ENCODE data around the gene TPSB2.

TPSB2 gene

DNA sequence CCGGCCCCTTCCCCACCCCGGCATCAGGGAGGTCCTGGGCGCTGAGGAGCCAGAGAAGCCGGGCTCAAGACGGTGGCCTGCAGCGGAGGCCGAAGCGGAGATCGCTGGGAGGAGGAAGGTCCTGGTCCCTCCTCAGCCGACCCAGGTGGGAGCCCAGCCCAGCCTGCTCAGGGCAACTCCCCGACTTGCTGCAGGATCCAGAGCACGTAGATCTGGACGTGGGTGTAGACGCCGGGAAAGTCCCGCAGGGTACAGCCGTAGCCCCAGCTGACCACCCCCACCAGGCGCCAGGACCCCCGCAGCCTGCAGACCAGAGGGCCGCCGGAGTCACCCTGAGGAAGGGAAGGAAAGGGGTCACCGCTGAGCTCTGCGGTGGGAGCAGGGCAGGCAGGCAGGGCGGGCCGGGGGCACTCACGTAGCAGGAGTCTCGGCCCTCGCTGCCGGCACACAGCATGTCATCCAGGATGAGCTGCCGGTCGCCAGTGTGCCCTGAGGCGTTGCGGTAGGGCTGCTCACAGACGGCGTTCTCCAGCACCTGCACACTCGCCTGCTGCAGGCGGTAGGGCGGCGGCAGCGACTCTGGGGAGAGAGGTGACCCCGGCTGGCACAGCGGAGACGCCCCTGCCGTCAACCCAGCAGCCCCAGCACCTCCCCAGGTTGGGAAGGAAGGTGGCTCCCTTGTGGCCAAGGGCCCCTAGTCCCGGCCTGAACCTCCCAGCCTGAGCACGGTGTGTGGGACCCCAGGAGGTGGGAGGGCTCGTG lies 31.3 kb upstream of the TPSB2 start:
- TF ChIP-seq OSR1 (CRISPR knock-in tag; IDR thresholded peaks at IDR 0.05) (no peak), PPARA (CRISPR knock-in tag; IDR thresholded peaks at IDR 0.05; ENCODE audit: borderline replicate concordance) (no peak), SNAI2 (CRISPR knock-in tag; IDR thresholded peaks at IDR 0.05) (no peak)
- TF ChIP-seq, protein P1, sequence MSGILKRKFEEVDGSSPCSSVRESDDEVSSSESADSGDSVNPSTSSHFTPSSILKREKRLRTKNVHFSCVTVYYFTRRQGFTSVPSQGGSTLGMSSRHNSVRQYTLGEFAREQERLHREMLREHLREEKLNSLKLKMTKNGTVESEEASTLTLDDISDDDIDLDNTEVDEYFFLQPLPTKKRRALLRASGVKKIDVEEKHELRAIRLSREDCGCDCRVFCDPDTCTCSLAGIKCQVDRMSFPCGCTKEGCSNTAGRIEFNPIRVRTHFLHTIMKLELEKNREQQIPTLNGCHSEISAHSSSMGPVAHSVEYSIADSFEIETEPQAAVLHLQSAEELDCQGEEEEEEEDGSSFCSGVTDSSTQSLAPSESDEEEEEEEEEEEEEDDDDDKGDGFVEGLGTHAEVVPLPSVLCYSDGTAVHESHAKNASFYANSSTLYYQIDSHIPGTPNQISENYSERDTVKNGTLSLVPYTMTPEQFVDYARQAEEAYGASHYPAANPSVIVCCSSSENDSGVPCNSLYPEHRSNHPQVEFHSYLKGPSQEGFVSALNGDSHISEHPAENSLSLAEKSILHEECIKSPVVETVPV (CRISPR knock-in tag; IDR thresholded peaks at IDR 0.05) = no peak
- TF ChIP-seq, protein P2, sequence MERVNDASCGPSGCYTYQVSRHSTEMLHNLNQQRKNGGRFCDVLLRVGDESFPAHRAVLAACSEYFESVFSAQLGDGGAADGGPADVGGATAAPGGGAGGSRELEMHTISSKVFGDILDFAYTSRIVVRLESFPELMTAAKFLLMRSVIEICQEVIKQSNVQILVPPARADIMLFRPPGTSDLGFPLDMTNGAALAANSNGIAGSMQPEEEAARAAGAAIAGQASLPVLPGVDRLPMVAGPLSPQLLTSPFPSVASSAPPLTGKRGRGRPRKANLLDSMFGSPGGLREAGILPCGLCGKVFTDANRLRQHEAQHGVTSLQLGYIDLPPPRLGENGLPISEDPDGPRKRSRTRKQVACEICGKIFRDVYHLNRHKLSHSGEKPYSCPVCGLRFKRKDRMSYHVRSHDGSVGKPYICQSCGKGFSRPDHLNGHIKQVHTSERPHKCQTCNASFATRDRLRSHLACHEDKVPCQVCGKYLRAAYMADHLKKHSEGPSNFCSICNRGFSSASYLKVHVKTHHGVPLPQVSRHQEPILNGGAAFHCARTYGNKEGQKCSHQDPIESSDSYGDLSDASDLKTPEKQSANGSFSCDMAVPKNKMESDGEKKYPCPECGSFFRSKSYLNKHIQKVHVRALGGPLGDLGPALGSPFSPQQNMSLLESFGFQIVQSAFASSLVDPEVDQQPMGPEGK (CRISPR knock-in tag; IDR thresholded peaks at IDR 0.05; ENCODE audit: borderline replicate concordance) = no peak
- ATAC-seq = no peak

DNA sequence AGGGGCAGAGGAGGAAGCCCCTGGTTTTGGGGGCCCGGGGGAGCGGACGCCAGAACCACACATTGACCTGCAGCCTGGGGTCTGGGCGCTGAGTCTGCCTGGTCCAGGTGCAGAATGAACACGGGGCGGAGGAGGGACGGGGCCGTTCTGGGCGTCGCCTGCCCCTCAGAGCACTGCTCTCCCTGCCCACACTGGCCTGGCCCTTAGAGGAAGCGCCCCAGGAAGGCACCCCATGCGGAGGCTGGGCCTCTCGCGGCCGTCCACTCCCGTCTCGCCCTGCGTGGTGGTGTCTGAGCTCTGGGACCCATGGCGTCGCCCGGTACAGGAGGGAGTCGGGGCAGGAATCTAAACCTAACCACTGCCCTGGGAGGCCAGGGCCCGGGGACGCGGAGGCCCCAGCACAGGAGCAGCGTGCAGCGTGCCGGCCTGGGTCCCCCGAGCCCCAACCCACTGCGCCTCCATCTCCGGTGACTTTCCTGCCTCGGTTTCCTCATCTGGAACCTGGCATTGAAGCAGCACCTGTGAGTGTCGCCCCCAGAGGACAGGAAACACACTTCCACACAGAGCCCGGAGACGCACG lies 30.2 kb upstream of the TPSB2 start:
- TF ChIP-seq TOX (CRISPR knock-in tag; IDR thresholded peaks at IDR 0.05; ENCODE audit: borderline replicate concordance) (no peak), BACH2 (CRISPR knock-in tag; IDR thresholded peaks at IDR 0.05; ENCODE audit: borderline replicate concordance) (no peak), SNAI2 (CRISPR knock-in tag; IDR thresholded peaks at IDR 0.05) (no peak), ARNTL (CRISPR knock-in tag; IDR thresholded peaks at IDR 0.05; ENCODE audit: borderline replicate concordance, low read depth) (no peak), OSR1 (CRISPR knock-in tag; IDR thresholded peaks at IDR 0.05) (no peak), ISL1 (CRISPR knock-in tag; IDR thresholded peaks at IDR 0.05) (no peak), TCF4 (CRISPR knock-in tag; IDR thresholded peaks at IDR 0.05; ENCODE audit: borderline replicate concordance) (no peak), ZFP30 (CRISPR knock-in tag; IDR thresholded peaks at IDR 0.05) (no peak), ZNF70 (CRISPR knock-in tag; IDR thresholded peaks at IDR 0.05) (no peak), ZNF8 (CRISPR knock-in tag; IDR thresholded peaks at IDR 0.05) (no peak), CSDC2 (CRISPR knock-in tag; IDR thresholded peaks at IDR 0.05) (no peak)
- TF ChIP-seq, protein P3, sequence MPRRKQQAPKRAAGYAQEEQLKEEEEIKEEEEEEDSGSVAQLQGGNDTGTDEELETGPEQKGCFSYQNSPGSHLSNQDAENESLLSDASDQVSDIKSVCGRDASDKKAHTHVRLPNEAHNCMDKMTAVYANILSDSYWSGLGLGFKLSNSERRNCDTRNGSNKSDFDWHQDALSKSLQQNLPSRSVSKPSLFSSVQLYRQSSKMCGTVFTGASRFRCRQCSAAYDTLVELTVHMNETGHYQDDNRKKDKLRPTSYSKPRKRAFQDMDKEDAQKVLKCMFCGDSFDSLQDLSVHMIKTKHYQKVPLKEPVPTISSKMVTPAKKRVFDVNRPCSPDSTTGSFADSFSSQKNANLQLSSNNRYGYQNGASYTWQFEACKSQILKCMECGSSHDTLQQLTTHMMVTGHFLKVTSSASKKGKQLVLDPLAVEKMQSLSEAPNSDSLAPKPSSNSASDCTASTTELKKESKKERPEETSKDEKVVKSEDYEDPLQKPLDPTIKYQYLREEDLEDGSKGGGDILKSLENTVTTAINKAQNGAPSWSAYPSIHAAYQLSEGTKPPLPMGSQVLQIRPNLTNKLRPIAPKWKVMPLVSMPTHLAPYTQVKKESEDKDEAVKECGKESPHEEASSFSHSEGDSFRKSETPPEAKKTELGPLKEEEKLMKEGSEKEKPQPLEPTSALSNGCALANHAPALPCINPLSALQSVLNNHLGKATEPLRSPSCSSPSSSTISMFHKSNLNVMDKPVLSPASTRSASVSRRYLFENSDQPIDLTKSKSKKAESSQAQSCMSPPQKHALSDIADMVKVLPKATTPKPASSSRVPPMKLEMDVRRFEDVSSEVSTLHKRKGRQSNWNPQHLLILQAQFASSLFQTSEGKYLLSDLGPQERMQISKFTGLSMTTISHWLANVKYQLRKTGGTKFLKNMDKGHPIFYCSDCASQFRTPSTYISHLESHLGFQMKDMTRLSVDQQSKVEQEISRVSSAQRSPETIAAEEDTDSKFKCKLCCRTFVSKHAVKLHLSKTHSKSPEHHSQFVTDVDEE (CRISPR knock-in tag; IDR thresholded peaks at IDR 0.05) = no peak
- TF ChIP-seq, protein P2 (CRISPR knock-in tag; IDR thresholded peaks at IDR 0.05; ENCODE audit: borderline replicate concordance) = no peak
- TF ChIP-seq, protein P1 (CRISPR knock-in tag; IDR thresholded peaks at IDR 0.05) = no peak
- TF ChIP-seq, protein P4, sequence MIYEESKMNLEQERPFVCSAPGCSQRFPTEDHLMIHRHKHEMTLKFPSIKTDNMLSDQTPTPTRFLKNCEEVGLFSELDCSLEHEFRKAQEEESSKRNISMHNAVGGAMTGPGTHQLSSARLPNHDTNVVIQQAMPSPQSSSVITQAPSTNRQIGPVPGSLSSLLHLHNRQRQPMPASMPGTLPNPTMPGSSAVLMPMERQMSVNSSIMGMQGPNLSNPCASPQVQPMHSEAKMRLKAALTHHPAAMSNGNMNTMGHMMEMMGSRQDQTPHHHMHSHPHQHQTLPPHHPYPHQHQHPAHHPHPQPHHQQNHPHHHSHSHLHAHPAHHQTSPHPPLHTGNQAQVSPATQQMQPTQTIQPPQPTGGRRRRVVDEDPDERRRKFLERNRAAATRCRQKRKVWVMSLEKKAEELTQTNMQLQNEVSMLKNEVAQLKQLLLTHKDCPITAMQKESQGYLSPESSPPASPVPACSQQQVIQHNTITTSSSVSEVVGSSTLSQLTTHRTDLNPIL (CRISPR knock-in tag; IDR thresholded peaks at IDR 0.05; ENCODE audit: low read depth) = no peak
- no peak for ATAC-seq

DNA sequence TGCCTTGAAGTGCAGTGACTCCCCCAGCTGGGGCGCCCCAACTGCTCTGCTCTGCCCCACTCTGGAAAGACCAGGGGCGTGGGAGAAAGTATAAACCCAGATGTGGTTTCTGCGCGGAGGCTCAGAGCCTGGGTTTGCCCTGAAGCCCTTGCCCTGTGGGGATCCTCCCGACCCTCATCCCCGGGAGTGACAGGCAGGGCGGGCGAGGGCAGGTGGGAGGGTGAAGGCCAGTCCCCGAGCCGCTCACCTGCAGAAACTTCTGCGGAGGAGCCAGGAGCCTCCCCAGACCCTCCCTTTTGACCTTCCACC lies 29.7 kb upstream of the TPSB2 start:
- ATAC-seq = no peak
- TF ChIP-seq TOX (CRISPR knock-in tag; IDR thresholded peaks at IDR 0.05; ENCODE audit: borderline replicate concordance) (no peak), OSR1 (CRISPR knock-in tag; IDR thresholded peaks at IDR 0.05) (no peak), ARNTL (CRISPR knock-in tag; IDR thresholded peaks at IDR 0.05; ENCODE audit: borderline replicate concordance, low read depth) (no peak), ZC3H10 (CRISPR knock-in tag; IDR thresholded peaks at IDR 0.05) (no peak), ZNF70 (CRISPR knock-in tag; IDR thresholded peaks at IDR 0.05) (no peak), ZFP30 (CRISPR knock-in tag; IDR thresholded peaks at IDR 0.05) (no peak), ISL1 (CRISPR knock-in tag; IDR thresholded peaks at IDR 0.05) (no peak), ZNF565 (CRISPR knock-in tag; conservative IDR thresholded peaks at IDR 0.05; ENCODE audit: low read depth) (no peak)
- TF ChIP-seq, protein P3 (CRISPR knock-in tag; IDR thresholded peaks at IDR 0.05) = no peak
- TF ChIP-seq, protein P2 (CRISPR knock-in tag; IDR thresholded peaks at IDR 0.05; ENCODE audit: borderline replicate concordance) = no peak

Data from SK-N-SH treated with all-trans-retinoic acid at 6 μM for 48 hours (cell line).